Liver (tissue), 9 donors: Measurements from ENCODE around the gene OSTF1. TPM values are rescaled to one million over a fixed set of nuclear protein-coding genes. Genes with fewer than 3 reads are reported as not detected.

Experiments
- DNase-seq: peaks from one replicate; pipeline ENCODE4 v3.0.0-alpha.2; 2017; ENCODE audit warnings: low spot score
- H3K27ac ChIP-seq, 2 donors: one replicate each; pipeline ENCODE4 v1.7.0; 2013; ENCODE audit warnings: inconsistent platforms in 2 of 2, low read length in 2 of 2, control low read depth in 1 of 2, low read depth in 1 of 2, mild to moderate bottlenecking in 1 of 2
- H3K27me3 ChIP-seq, 4 donors: one replicate each; pipeline versions ENCODE4 v1.6.1 to v1.7.0; 2013; ENCODE audit warnings: low read length in 3 of 4, inconsistent platforms in 1 of 4, mild to moderate bottlenecking in 1 of 4, moderate library complexity in 1 of 4; ENCODE audit not compliant: control insufficient read depth in 4 of 4, insufficient read depth in 4 of 4
- H3K36me3 ChIP-seq, 4 donors: one replicate each; pipeline versions ENCODE4 v1.6.1 to v1.7.0; 2013; ENCODE audit warnings: low read length in 3 of 4, mild to moderate bottlenecking in 3 of 4, low read depth in 1 of 4, moderate library complexity in 1 of 4; ENCODE audit not compliant: control insufficient read depth in 4 of 4, insufficient read depth in 3 of 4
- H3K4me1 ChIP-seq, 4 donors: one replicate each; pipeline versions ENCODE4 v1.6.1 to v1.7.0; 2013; ENCODE audit warnings: low read length in 3 of 4, mild to moderate bottlenecking in 3 of 4, moderate library complexity in 1 of 4; ENCODE audit not compliant: control insufficient read depth in 4 of 4, insufficient read depth in 4 of 4
- H3K4me3 ChIP-seq, 3 donors: one replicate each; pipeline versions ENCODE4 v1.6.1 to v1.7.0; 2013; ENCODE audit warnings: low read length in 3 of 3, control low read depth in 1 of 3, low read depth in 1 of 3, mild to moderate bottlenecking in 1 of 3
- H3K9ac ChIP-seq, 2 donors: one replicate each; pipeline ENCODE4 v1.7.0; 2013; ENCODE audit warnings: low read length in 2 of 2, mild to moderate bottlenecking in 2 of 2, moderate library complexity in 2 of 2, control low read depth in 1 of 2, low read depth in 1 of 2
- H3K9me3 ChIP-seq, 4 donors: one replicate each; pipeline versions ENCODE4 v1.6.1 to v1.7.0; 2013; ENCODE audit warnings: low read length in 3 of 4; ENCODE audit not compliant: control insufficient read depth in 4 of 4
- EGR1 ChIP-seq, 2 donors: IDR thresholded peaks; 2 replicates each; pipeline ENCODE4 v1.6.1; 2016 to 2018; ENCODE audit warnings: antibody characterized with exemption in 2 of 2, low read depth in 2 of 2
- FOXA1 ChIP-seq: IDR thresholded peaks from 2 replicates; pipeline ENCODE4 v1.6.1; 2016; ENCODE audit warnings: antibody characterized with exemption
- HNF4G ChIP-seq: IDR thresholded peaks from 2 replicates; pipeline ENCODE4 v1.6.1; 2016; ENCODE audit warnings: antibody characterized with exemption
- JUND ChIP-seq, 2 donors: IDR thresholded peaks; 2 replicates each; pipeline ENCODE4 v1.6.1; 2016; ENCODE audit warnings: antibody characterized with exemption in 2 of 2
- NR2F2 ChIP-seq: IDR thresholded peaks from 2 replicates; pipeline ENCODE4 v1.6.1; 2016; ENCODE audit warnings: antibody characterized with exemption
- RAD21 ChIP-seq, 2 donors: IDR thresholded peaks; 2 replicates each; pipeline ENCODE4 v1.6.1; 2016; ENCODE audit warnings: antibody characterized with exemption in 2 of 2, mild to moderate bottlenecking in 2 of 2
- RXRA ChIP-seq, 2 donors: IDR thresholded peaks; 2 replicates each; pipeline ENCODE4 v1.6.1; 2017 to 2018; ENCODE audit warnings: antibody characterized with exemption in 2 of 2, mild to moderate bottlenecking in 1 of 2
- SP1 ChIP-seq: IDR thresholded peaks from 2 replicates; pipeline ENCODE4 v1.6.1; 2018; ENCODE audit warnings: antibody characterized with exemption, mild to moderate bottlenecking
- WGBS: extraction: QIAGEN DNeasy Blood & Tissue Kit; methylation state at CpG from one replicate; pipeline ENCODE4 v1.1.7; 2013; 5-methylcytosine and 5-hydroxymethylcytosine counted together
- polyA plus RNA-seq, 2 donors: library from polyadenylated mRNA; stranded (reverse) in 1 of 2; unstranded in 1 of 2; fragments of 200-250 nt in 1 of 2; fragments of >200 nt in 1 of 2; fragmentation: Nextera tagmentation in 1 of 2; extraction: Ambion mirVana in 1 of 2; gene quantifications; one replicate each; pipeline versions ENCODE4 v1.2.1 to v1.2.3, GENCODE V29; 2013 to 2015
- total RNA-seq, 2 donors: library from RNA; depleted of rRNA; stranded (reverse); fragments of >200 nt; gene quantifications; one replicate each; pipeline ENCODE4 v1.2.3, GENCODE V29; 2014
- TF ChIP-seq, protein P1 (sequence below): IDR thresholded peaks from 2 replicates; pipeline ENCODE4 v1.6.1; 2016; ENCODE audit warnings: antibody characterized with exemption, mild to moderate bottlenecking
- TF ChIP-seq, protein P2 (sequence below): IDR thresholded peaks from 2 replicates; pipeline ENCODE4 v1.6.1; 2016; ENCODE audit warnings: antibody characterized with exemption
- TF ChIP-seq, protein P3 (sequence below): fragments of 150-350 bp; IDR thresholded peaks from 2 replicates; pipeline ENCODE4 v1.5.1; 2017; ENCODE audit warnings: improper control_type of control experiment, low read depth, low read length; ENCODE audit not compliant: missing input control
- TF ChIP-seq, protein P4 (sequence below): IDR thresholded peaks from 2 replicates; pipeline ENCODE4 v1.6.1; 2016; ENCODE audit warnings: antibody characterized with exemption
- donor health status: healthy.
- donor health status: healthy.
- donor health status: healthy.
- donor health status: healthy.
- donor health status: healthy.

OSTF1 gene
- total and polyA plus RNA-seq, 4 donors, result 19.8 to 29.7 (median 26.9) TPM

DNA sequence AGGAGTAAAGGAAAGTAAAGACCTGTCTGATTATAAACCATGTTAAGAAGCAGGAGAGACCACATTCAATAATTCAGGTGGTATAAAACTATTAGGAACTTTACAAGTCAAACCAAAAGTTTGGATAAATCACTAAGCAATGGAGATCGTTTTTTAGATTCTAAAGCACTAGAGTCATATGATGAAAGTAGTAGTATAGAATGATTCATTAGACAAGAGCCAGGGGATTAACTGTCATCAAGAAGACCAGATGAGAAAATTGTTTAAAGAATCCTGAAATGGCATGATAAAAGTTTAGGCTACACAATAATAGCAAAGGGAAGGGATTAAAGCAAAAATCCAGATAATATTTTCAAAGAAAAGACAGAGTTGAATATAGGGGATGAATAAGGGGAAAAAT, 47.3 kb upstream of the OSTF1 start:
- WGBS, result 86% methylated on average over 1 of the region's 1 CpG
- H3K9me3 ChIP-seq, result no peaks in the 10 kb centered on the region
- TF ChIP-seq RXRA (IDR thresholded peaks at IDR 0.05) (no peak), EGR1 (IDR thresholded peaks at IDR 0.05; ENCODE audit: low read depth in 2 of 2) (no peak), RAD21 (IDR thresholded peaks at IDR 0.05) (no peak), HNF4G (no peak)
- TF ChIP-seq, protein P1, sequence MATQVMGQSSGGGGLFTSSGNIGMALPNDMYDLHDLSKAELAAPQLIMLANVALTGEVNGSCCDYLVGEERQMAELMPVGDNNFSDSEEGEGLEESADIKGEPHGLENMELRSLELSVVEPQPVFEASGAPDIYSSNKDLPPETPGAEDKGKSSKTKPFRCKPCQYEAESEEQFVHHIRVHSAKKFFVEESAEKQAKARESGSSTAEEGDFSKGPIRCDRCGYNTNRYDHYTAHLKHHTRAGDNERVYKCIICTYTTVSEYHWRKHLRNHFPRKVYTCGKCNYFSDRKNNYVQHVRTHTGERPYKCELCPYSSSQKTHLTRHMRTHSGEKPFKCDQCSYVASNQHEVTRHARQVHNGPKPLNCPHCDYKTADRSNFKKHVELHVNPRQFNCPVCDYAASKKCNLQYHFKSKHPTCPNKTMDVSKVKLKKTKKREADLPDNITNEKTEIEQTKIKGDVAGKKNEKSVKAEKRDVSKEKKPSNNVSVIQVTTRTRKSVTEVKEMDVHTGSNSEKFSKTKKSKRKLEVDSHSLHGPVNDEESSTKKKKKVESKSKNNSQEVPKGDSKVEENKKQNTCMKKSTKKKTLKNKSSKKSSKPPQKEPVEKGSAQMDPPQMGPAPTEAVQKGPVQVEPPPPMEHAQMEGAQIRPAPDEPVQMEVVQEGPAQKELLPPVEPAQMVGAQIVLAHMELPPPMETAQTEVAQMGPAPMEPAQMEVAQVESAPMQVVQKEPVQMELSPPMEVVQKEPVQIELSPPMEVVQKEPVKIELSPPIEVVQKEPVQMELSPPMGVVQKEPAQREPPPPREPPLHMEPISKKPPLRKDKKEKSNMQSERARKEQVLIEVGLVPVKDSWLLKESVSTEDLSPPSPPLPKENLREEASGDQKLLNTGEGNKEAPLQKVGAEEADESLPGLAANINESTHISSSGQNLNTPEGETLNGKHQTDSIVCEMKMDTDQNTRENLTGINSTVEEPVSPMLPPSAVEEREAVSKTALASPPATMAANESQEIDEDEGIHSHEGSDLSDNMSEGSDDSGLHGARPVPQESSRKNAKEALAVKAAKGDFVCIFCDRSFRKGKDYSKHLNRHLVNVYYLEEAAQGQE, result no peak
- H3K4me1 ChIP-seq, result peaks cover 2 to 5% (median 3%) of the 10 kb centered on the region in 4 donors
- no peak for DNase-seq
- no peak overlapping the region for H3K27ac ChIP-seq
- no peak overlapping the region for H3K9ac ChIP-seq
- no peak overlapping the region for H3K4me3 ChIP-seq
- no peaks in the 10 kb centered on the region for H3K36me3 ChIP-seq
- H3K27me3 ChIP-seq, result no peaks in the 10 kb centered on the region

DNA sequence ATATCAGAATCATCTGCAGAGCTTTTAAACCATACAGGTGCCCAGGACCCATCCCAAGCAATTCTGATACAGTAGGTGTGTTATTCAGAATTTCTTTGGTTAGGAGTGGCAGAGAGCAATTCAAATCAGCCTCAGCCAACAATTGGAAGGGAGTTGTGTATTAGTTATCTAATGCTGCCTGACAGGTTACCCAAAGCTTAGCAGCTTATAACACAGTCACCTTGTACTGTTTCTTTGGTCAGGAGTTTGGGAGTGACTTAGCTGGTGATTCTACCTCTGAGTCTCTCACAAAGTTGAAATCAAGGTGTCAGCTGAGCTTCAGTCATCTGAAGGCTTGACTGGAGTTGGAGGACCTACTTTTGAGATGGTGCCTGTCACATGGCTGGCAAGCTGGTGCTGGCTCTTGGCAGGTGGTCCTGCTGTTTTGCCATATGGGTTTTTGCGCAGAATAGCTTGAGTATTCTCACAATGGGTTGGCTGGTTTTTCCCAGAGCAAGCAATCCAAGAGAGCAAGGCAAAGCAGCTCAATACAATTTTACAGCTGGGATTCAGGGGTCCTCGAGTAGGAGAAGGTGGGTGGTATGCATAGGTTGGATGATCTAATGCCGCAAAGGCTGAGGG, 41.5 kb upstream of the OSTF1 start:
- H3K27me3 ChIP-seq, result no peaks in the 10 kb centered on the region
- H3K9me3 ChIP-seq, result no peaks in the 10 kb centered on the region
- no peaks in the 10 kb centered on the region for H3K36me3 ChIP-seq
- DNase-seq, result no peak
- H3K4me3 ChIP-seq, result no peak overlapping the region
- no peak overlapping the region for H3K9ac ChIP-seq
- no peak for TF ChIP-seq SP1
- TF ChIP-seq, protein P2, sequence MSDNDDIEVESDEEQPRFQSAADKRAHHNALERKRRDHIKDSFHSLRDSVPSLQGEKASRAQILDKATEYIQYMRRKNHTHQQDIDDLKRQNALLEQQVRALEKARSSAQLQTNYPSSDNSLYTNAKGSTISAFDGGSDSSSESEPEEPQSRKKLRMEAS, result no peak
- H3K27ac ChIP-seq, result no peak overlapping the region
- no peaks in the 10 kb centered on the region for H3K4me1 ChIP-seq
- WGBS, result 92% methylated on average over 3 of the region's 3 CpGs

DNA sequence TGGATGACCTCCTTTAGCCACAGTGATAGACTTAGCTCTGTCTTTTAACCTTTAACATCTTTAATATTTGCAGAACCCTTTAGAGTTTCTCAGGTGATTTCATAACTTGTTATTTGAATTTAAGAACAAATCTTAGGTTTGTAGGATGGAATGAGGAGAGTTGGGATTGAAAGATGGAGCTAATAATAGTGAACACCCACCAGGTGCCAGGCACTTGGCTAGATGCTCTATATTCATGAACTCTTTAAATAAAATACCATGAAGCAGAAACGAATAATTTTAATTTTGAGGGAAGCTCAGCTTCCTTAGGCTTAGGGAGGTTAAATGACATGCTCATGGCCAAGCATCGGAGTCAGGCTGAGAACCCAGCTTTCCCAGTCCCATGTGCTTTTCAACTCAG, 40.8 kb upstream of the OSTF1 start:
- Histone ChIP-seq H3K9me3 (no peaks in the 10 kb centered on the region), H3K4me3 (no peak overlapping the region), H3K27me3 (no peaks in the 10 kb centered on the region), H3K36me3 (no peaks in the 10 kb centered on the region), H3K9ac (no peak overlapping the region), H3K4me1 (no peaks in the 10 kb centered on the region), H3K27ac (no peak overlapping the region)
- no peak for DNase-seq
- TF ChIP-seq, protein P2, result no peak
- no peak for TF ChIP-seq FOXA1
- WGBS, result 47% methylated on average over 2 of the region's 2 CpGs

DNA sequence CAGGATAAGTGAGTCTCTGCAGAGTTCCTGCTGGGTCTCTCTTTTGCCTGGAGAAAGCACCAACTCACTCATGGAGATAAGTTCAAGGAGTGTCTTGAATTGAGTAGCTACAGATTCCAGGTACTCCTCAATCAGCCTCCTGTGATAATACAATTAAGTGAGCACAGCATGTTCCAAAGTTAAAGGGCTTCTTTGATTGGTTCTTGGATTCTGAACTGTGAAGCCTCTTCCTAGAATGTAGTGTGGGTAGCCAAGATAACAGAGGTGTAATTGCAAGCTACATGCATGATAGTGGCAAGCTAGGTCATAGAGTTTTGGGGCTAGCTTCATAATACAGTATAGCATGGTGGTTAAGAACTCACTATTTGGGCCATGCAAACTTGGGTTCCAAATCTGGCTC, 37.0 kb upstream of the OSTF1 start:
- Histone ChIP-seq H3K4me3 (no peak overlapping the region), H3K36me3 (no peaks in the 10 kb centered on the region), H3K27me3 (no peaks in the 10 kb centered on the region), H3K4me1 (no peaks in the 10 kb centered on the region), H3K9me3 (no peaks in the 10 kb centered on the region), H3K9ac (no peak overlapping the region), H3K27ac (no peak overlapping the region)
- no peak for DNase-seq
- TF ChIP-seq, protein P1, result no peak
- TF ChIP-seq, protein P3, sequence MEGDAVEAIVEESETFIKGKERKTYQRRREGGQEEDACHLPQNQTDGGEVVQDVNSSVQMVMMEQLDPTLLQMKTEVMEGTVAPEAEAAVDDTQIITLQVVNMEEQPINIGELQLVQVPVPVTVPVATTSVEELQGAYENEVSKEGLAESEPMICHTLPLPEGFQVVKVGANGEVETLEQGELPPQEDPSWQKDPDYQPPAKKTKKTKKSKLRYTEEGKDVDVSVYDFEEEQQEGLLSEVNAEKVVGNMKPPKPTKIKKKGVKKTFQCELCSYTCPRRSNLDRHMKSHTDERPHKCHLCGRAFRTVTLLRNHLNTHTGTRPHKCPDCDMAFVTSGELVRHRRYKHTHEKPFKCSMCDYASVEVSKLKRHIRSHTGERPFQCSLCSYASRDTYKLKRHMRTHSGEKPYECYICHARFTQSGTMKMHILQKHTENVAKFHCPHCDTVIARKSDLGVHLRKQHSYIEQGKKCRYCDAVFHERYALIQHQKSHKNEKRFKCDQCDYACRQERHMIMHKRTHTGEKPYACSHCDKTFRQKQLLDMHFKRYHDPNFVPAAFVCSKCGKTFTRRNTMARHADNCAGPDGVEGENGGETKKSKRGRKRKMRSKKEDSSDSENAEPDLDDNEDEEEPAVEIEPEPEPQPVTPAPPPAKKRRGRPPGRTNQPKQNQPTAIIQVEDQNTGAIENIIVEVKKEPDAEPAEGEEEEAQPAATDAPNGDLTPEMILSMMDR, result no peak
- no peak for TF ChIP-seq RXRA (IDR thresholded peaks at IDR 0.05)
- no peak for TF ChIP-seq JUND (IDR thresholded peaks at IDR 0.05)
- TF ChIP-seq, protein P2, result no peak
- TF ChIP-seq, protein P4, sequence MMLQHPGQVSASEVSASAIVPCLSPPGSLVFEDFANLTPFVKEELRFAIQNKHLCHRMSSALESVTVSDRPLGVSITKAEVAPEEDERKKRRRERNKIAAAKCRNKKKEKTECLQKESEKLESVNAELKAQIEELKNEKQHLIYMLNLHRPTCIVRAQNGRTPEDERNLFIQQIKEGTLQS, result no peak
- TF ChIP-seq NR2F2, result no peak
